Measurements from ENCODE around the gene UBR7. TPM values are rescaled to one million over a fixed set of nuclear protein-coding genes. Genes with fewer than 3 reads are reported as not detected.
"Not testable (repeated sequence)": the region's sequence is repeated elsewhere in the genome, so short reads cannot be mapped to it uniquely, and the experiment has no call there.

Gene UBR7
- total and polyA plus RNA-seq, 2 donors, result 19.5 to 28.2 TPM

- Histone ChIP-seq H3K4me1 (ENCODE audit: insufficient read depth) (no peaks in the 10 kb centered on the region), H3K36me3 (ENCODE audit: insufficient read depth) (peaks cover 3% of the 10 kb centered on the region), H3K27ac (ENCODE audit: low read depth) (no peak overlapping the region), H3K4me3 (ENCODE audit: low read depth, low read length) (no peak overlapping the region)
- DNase-seq (ENCODE audit: extremely low spot score), result no peak
- 80% methylated on average over 3 of the region's 3 CpGs for WGBS
Measured at GRCh38 chr14:93212432-93212831, 5.4 kb downstream of the UBR7 start.

GRCh38 chr14:93214598-93214997 is 7.5 kb downstream of the UBR7 start:
- H3K4me3 ChIP-seq (ENCODE audit: low read depth, low read length), result no peak overlapping the region
- H3K27ac ChIP-seq (ENCODE audit: low read depth), result no peak overlapping the region
- no peak for DNase-seq (ENCODE audit: extremely low spot score)
- no peaks in the 10 kb centered on the region for H3K4me1 ChIP-seq (ENCODE audit: insufficient read depth)
- peaks cover 3% of the 10 kb centered on the region for H3K36me3 ChIP-seq (ENCODE audit: insufficient read depth)
- WGBS, result 80% methylated on average over 2 of the region's 2 CpGs

DNA sequence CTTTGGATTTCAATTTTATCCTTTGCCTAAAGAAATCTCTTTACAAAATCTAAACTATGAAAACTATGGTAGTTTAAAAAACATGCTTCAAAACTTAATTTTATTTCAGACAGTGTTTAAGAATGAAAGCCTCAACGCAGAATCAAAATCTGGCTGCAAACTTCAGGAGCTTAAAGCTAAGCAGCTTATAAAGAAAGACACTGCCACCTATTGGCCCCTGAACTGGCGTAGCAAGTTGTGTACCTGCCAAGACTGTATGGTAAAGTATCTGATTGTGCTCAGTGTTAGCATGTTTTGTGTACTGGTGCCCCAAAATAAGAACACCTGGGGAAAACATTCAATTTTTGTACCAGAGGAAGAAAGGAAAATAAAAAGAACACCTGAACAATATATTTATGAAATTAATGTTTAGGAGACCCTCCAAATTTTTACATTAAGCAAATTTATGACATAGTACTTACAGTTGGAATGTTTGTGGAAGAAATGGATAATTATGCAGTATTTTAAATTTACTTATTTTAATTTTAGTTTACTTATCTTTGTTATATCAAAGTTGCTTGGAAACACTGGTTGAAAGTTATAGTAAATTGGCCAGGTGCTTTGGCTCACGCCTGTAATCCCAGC is 12.2 kb downstream of the UBR7 start:
- WGBS, result 51% methylated on average over 3 of the region's 3 CpGs
- Histone ChIP-seq H3K27ac (ENCODE audit: low read depth) (no peak overlapping the region), H3K36me3 (ENCODE audit: insufficient read depth) (peaks cover 3% of the 10 kb centered on the region), H3K4me1 (ENCODE audit: insufficient read depth) (no peaks in the 10 kb centered on the region), H3K4me3 (ENCODE audit: low read depth, low read length) (no peak overlapping the region)
- DNase-seq (ENCODE audit: extremely low spot score), result peak; percentile 42

DNA sequence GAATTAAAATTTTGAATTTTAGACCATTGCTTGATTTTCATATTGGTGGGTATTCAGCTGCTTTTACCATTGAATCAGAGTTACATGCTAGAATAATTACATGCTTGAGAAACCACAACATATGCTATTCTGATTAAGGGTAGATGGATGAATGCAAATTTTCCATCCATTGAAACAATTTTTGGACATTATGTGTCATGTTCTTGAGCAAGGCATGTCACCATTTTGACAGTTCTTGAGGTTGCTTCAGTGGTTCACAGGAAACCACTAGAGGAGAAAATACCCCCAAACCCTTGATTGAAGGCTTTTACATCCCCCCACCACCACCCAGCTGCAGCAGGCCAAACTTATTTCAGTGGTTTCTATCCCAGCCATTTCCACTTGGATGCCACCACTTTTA is 13.5 kb downstream of the UBR7 start:
- no peaks in the 10 kb centered on the region for H3K36me3 ChIP-seq (ENCODE audit: insufficient read depth)
- no peak overlapping the region for H3K4me3 ChIP-seq (ENCODE audit: low read depth, low read length)
- no peak overlapping the region for H3K27ac ChIP-seq (ENCODE audit: low read depth)
- no peak for DNase-seq (ENCODE audit: extremely low spot score)
- no peaks in the 10 kb centered on the region for H3K4me1 ChIP-seq (ENCODE audit: insufficient read depth)

GRCh38 chr14:93223565-93223964 is 16.5 kb downstream of the UBR7 start:
- Histone ChIP-seq H3K27ac (ENCODE audit: low read depth) (no peak overlapping the region), H3K36me3 (ENCODE audit: insufficient read depth) (no peaks in the 10 kb centered on the region), H3K4me3 (ENCODE audit: low read depth, low read length) (no peak overlapping the region), H3K4me1 (ENCODE audit: insufficient read depth) (no peaks in the 10 kb centered on the region)
- DNase-seq (ENCODE audit: extremely low spot score), result no peak
- 97% methylated on average over 27 of the region's 27 CpGs for WGBS

- Histone ChIP-seq H3K4me3 (ENCODE audit: low read depth, low read length) (no peak overlapping the region), H3K36me3 (ENCODE audit: insufficient read depth) (no peaks in the 10 kb centered on the region), H3K27ac (ENCODE audit: low read depth) (no peak overlapping the region), H3K4me1 (ENCODE audit: insufficient read depth) (no peaks in the 10 kb centered on the region)
- WGBS, result 89% methylated on average over 8 of the region's 8 CpGs
- no peak for DNase-seq (ENCODE audit: extremely low spot score)
Measured at GRCh38 chr14:93228550-93228949, 21.5 kb downstream of the UBR7 start.

GRCh38 chr14:93230539-93230938 is 23.5 kb downstream of the UBR7 start:
- 95% methylated on average over 16 of the region's 16 CpGs for WGBS
- no peaks in the 10 kb centered on the region for H3K36me3 ChIP-seq (ENCODE audit: insufficient read depth)
- no peak overlapping the region for H3K27ac ChIP-seq (ENCODE audit: low read depth)
- no peak for DNase-seq (ENCODE audit: extremely low spot score)
- H3K4me1 ChIP-seq (ENCODE audit: insufficient read depth), result no peaks in the 10 kb centered on the region
- H3K4me3 ChIP-seq (ENCODE audit: low read depth, low read length), result no peak overlapping the region

GRCh38 chr14:93231129-93231979 is 24.3 kb downstream of the UBR7 start:
- H3K4me3 ChIP-seq (ENCODE audit: low read depth, low read length), result peak overlapping the region; percentile 23
- DNase-seq (ENCODE audit: extremely low spot score), result no peak
- H3K27ac ChIP-seq (ENCODE audit: low read depth), result no peak overlapping the region
- 40% methylated on average over 39 of the region's 39 CpGs for WGBS
- no peaks in the 10 kb centered on the region for H3K36me3 ChIP-seq (ENCODE audit: insufficient read depth)
- H3K4me1 ChIP-seq (ENCODE audit: insufficient read depth), result no peaks in the 10 kb centered on the region

- Histone ChIP-seq H3K27ac (ENCODE audit: low read depth) (no peak overlapping the region), H3K4me1 (ENCODE audit: insufficient read depth) (no peaks in the 10 kb centered on the region), H3K36me3 (ENCODE audit: insufficient read depth) (no peaks in the 10 kb centered on the region), H3K4me3 (ENCODE audit: low read depth, low read length) (no peak overlapping the region)
- DNase-seq (ENCODE audit: extremely low spot score), result no peak
- 65% methylated on average over 17 of the region's 17 CpGs for WGBS
Measured at GRCh38 chr14:93232159-93232558, 25.1 kb downstream of the UBR7 start.

GRCh38 chr14:93233078-93233477 is 26.0 kb downstream of the UBR7 start:
- H3K36me3 ChIP-seq (ENCODE audit: insufficient read depth); H3K4me1 ChIP-seq (ENCODE audit: insufficient read depth); H3K4me3 ChIP-seq (ENCODE audit: low read depth, low read length); H3K27ac ChIP-seq (ENCODE audit: low read depth); DNase-seq (ENCODE audit: extremely low spot score): not testable (repeated sequence)
- 89% methylated on average over 5 of the region's 5 CpGs for WGBS

- no peak for DNase-seq (ENCODE audit: extremely low spot score)
- no peaks in the 10 kb centered on the region for H3K4me1 ChIP-seq (ENCODE audit: insufficient read depth)
- WGBS, result 44% methylated on average over 10 of the region's 10 CpGs
Measured at GRCh38 chr14:93234798-93235197, 27.7 kb downstream of the UBR7 start.

DNA sequence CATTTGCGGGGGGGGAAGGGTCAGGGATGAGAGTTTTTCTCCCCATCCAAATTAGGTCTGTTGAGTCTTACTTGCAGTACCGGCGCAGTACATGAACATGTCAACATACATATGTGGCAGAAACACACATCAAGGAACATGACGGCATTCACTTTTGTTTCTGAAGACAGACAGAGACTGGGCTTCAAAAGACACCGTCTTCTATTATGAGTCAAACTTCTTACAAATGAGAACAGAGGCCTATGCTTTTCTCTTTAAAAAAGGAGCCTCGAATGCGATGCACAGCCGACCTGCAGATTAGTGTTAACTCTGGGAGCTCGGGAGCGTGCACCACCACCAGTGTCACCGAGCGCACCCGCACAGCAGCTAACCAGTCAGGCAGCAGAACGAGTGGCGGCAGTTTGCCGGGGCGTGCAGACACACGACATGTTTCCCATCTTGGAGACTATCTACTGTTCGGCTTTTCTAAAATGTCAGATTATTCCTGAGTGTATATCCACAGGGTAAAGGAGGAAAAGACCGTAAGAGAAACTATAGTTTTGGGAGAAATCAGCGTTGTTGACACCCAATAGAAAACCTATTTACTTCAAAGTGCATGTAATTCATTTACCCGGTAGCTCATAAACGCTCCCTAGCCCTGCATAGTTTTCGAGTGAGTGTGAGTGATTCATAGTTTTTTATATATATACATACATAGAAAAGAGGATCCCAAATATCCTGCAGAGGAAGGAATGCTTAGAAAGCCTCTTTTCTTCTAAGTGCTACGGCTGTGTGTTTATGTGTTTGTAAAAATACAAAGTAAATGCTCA is 33.0 kb downstream of the UBR7 start:
- Histone ChIP-seq H3K27ac (ENCODE audit: low read depth) (no peak overlapping the region), H3K36me3 (ENCODE audit: insufficient read depth) (peaks cover 7% of the 10 kb centered on the region)
- WGBS, result 85% methylated on average over 25 of the region's 25 CpGs

More at GRCh38 chr14:93234798-93235197, 27.7 kb downstream of the UBR7 start:
- H3K27ac ChIP-seq (ENCODE audit: low read depth), result no peak overlapping the region
- no peak overlapping the region for H3K4me3 ChIP-seq (ENCODE audit: low read depth, low read length)
- H3K36me3 ChIP-seq (ENCODE audit: insufficient read depth), result no peaks in the 10 kb centered on the region

GRCh38 chr14:93240678-93241000 is 33.6 kb downstream of the UBR7 start:
- Histone ChIP-seq H3K4me1 (ENCODE audit: insufficient read depth) (no peaks in the 10 kb centered on the region), H3K36me3 (ENCODE audit: insufficient read depth) (peaks cover 7% of the 10 kb centered on the region)

More for the DNA sequence above, 33.0 kb downstream of the UBR7 start:
- Histone ChIP-seq H3K4me3 (ENCODE audit: low read depth, low read length) (no peak overlapping the region), H3K4me1 (ENCODE audit: insufficient read depth) (no peaks in the 10 kb centered on the region)
- DNase-seq (ENCODE audit: extremely low spot score), result no peak

More at GRCh38 chr14:93240678-93241000, 33.6 kb downstream of the UBR7 start:
- Histone ChIP-seq H3K27ac (ENCODE audit: low read depth) (no peak overlapping the region), H3K4me3 (ENCODE audit: low read depth, low read length) (no peak overlapping the region)
- WGBS, result 92% methylated on average over 3 of the region's 3 CpGs
- DNase-seq (ENCODE audit: extremely low spot score), result no peak

All from urinary bladder (tissue), 4 donors.